Forelimb muscle (tissue), 1 donor: Measurements from ENCODE around the gene NECTIN1. TPM values are rescaled to one million over a fixed set of nuclear protein-coding genes. Genes with fewer than 3 reads are reported as not detected.

Experiments used
- DNase-seq: peaks from one replicate; pipeline ENCODE4 v3.0.0-alpha.2; 2013; ENCODE audit warnings: low read depth
- polyA plus RNA-seq: library from polyadenylated mRNA; unstranded; fragments of 120-200 nt; gene quantifications from one replicate; pipeline ENCODE4 v1.2.1, GENCODE V29; 2013; ENCODE audit not compliant: insufficient read length

NECTIN1 gene
- polyA plus RNA-seq, 1 donor = 20.0 TPM

DNA sequence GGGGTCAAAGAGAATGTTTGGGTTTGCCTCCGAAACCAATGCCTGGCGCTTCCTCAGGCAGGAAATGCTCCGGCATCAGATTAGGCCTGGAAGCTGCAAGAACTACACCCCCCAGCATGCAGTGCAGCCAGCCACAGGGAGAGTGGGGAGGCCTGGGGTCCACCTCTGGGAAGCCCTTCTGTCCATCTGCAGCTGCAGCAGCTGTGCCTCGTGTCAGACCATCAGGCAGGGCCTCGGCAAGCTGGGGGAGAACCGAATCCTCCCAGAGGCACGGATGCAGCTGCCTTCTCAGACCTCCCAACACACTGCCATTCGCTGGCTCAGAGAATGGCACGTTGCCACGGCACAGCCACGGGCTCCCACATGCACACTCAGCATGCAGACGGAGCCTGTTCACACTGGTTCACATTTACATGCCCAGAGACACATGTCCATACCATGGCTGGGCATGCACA, 57.4 kb downstream of the NECTIN1 start:
- peak; percentile 73 for DNase-seq

DNA sequence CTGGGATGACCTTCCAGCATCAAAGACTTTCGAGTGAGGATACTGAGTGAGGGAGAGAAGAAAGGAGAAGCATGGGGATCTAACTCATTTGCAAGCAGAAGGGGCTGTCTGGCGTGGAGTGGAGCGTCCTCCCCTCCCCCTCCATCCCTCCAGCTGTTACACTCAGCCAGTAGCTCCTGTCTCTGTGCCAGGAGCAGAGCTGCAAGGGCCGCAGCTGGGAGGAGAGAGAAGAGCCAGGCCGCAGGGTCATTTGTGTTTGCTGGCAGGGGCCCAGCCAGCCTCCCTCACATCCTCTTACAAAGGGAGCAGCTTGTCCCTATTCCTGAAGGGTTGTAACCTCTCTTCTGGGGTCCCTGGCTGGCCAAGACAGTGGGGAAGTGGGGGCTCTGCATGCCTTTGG, 57.9 kb downstream of the NECTIN1 start:
- DNase-seq = peak; percentile 84

DNA sequence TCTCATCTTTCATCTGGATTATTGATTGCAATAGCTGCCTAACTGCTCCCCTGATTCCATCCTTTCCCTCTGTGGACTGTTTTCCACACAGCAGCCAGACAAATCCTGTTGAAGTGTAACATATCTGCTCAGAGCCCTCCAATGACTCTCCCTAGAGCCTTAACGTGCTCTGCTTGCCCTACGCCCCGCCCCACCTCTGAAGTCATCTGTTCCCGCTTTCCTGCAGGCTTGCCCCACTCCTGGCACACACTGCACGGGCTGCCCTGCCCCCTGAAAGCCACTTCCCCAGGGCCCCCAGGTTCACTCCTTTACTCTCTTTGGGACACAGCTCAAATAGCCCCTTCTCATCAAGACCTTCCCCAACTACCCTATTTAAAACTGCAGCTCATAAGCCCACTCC, 59.5 kb downstream of the NECTIN1 start:
- DNase-seq = no peak

DNA sequence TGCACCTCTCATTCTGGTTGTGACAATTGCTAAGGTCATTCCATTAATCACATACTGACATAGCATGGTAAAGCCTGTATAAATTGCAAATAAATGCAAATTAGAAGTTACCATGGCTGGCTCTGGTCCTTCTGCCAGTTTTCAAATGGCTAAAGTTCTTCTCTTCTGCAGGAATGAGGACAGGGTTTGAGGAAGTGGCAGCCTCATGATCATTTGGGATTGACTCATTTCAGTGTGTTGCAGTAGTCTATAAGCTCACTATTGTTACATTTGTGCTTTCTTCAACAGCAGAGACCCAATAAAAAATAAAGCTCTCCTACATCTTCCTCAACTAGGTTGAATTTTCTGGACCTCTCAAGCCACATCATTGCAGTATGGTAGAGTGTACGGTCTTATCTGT, 60.3 kb downstream of the NECTIN1 start:
- no peak for DNase-seq

- no peak for DNase-seq
Measured at GRCh38 chr11:119666463-119667131, 62.4 kb downstream of the NECTIN1 start.

- DNase-seq = no peak
Measured at GRCh38 chr11:119666061-119666460, 62.9 kb downstream of the NECTIN1 start.

DNA sequence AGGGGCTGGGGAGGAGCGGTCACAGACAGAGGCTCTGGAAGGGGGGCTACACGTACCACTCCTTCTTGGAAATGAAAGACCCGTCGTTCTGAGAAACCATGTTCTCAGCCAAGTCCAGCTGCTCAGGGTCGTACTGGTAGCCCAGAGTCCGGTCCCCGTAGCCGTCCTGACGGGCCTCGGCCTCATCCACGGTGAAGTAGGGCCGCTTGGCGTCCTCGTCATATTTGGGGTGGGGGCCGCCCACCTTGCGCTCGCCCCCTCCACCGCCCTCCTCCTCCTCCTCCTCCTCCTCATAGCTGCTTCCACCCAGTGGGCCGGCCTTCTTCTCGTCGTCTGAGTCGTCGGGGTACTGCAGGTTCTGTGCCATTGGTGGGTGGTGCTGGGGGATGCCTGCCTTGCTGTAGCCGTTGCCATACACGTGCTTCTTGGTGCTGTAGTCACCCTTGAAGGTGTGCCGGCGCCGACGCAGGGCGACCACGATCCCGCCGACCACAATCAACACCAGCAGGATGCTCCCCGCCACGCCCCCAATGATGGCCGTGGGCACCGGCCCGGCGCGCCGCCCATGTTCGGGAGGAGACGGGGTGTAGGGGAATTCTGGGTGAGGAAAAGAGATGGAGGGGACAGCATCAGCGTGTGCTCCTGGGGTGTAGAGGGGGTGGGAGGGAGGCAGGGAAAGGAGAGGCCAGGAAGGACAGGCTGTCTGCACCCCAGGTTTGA, 64.1 kb downstream of the NECTIN1 start:
- DNase-seq = no peak

GRCh38 chr11:119664063-119664572, 64.9 kb downstream of the NECTIN1 start:
- no peak for DNase-seq

DNA sequence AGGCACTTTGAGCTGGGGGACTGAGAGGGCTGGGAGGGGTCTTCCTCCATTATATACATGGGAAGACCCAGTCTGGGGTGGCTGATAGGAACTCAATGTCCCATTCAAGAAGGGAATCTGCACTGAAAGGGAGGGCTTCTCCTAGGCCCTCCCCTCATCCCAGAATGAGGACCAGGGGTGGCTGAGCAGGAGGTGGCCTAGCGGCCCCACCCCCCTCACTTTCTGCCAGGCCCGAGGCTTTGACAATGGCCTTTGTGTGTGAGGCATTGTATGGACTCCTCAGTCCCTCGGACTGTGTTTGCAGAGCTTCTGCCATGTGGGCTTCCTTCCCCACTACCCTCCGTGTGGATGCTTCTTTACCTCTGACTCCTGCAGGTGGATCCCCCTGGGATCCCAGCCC, 65.7 kb downstream of the NECTIN1 start:
- DNase-seq = no peak

DNA sequence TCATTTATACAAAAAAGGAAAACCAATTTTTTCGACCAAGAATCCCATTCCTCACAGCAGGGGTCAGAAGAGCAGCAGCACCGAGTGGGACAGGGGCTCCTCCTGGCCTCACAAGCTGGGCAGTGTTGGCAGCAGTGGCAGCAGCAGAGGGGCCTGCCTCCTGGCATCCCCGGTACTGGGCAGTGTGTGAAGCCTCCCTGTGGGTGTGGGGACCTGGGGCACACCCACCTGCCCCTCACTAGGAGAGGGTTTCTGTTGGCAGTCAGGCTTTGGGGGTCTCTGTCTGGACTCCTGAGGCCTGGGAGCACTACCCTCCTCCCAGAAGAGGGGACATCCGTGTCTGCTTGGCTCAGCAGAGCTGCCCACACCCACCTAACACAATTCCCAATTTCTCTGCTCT, 67.8 kb downstream of the NECTIN1 start:
- no peak for DNase-seq

GRCh38 chr11:119659971-119660723, 68.9 kb downstream of the NECTIN1 start:
- DNase-seq = no peak

DNA sequence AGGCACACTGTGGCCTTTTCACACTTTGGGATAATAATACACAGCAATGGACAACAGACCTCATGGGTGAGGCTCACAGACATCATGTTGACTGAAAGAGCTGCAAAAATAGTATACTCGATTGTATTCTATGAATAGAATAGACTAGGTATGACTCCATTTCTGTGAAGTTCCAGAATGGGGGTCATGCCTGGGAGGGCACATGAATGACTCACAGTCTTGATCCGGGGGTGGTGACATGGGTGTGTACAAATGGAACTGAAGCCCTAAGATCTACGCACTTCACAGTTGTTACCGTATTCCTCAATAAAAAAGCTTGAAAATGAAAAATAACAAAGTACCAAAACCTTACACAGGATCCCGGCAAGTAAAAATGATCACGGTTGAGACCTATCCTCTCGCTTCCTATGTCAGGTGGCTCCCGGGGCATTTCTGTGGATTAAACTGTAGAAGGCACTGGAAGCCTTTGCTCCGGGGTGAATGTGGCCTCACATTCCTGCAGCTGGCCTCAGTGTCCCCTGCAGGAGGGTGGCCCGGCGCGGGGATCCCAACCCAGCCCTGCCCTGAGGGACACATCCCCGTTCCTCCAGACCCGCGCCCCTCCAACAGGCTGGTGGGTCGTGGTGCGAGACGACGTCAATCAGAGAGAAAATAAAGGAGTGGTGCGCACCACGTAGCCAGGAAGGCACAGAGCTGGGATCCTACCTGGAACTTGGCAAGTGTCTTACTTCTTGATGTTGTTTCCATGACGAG, 75.9 kb downstream of the NECTIN1 start:
- DNase-seq = no peak

- DNase-seq = no peak
Measured at GRCh38 chr11:119651802-119652584, 77.0 kb downstream of the NECTIN1 start.

DNA sequence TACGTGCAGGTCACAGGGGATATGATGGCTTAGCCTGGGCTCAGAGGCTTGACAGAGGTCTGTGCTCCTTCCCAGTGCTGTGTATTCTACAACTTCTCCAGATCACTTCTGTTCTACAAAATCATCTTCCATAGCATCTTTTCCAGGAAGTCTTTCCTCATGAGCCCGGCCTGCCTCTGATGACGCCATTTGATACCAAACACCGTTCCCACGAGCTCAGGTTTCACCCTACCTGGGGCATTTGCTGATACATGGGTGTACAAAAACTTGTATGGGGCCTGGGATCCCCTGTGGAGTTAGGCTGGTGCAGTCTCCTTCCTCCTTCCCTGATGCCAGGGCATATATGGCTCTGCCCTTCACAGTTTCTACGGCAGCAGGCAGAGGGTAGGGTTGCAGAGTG, 78.7 kb downstream of the NECTIN1 start:
- DNase-seq = no peak

- DNase-seq = no peak
Measured at GRCh38 chr11:119647254-119647653, 81.7 kb downstream of the NECTIN1 start.

DNA sequence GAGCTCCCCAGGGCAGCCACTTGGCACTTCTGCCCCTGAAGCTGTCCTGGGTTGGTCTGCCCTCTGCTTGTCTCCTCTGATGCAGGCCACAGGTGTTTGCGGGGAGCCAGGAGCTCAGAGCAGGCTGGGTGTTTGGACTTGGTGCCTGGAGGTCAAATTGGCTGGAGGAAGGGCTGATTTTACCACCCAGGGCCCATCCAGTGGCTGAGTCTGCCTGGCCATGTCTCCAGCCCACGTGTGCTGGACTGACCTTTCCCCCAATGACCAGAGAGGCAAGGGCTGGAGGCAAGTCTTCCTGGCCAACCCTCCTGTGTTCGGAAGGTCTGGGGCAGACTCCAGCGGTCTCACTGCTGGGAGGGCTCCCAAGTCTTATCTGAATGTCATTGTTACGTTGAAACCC, 84.0 kb downstream of the NECTIN1 start:
- no peak for DNase-seq

DNA sequence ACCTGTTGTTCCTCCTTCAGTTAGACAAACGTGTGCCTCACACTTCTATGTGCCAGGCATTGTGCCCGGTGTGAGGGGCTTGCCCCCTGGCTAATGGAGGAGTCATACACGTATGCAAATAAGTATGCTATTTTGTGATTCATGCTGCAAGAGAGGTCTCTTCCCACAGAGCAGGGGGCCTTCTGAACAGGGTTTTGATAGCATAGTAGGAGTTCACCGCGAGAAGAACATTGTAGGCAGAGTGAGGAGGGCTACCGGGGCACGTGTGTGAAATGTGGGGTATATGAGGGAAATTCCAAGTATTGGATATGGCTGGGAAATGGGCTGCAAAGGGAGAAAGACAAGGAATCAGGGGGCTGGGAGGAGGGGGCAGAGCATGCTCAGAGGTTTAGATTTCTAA, 84.5 kb downstream of the NECTIN1 start:
- DNase-seq = no peak

- no peak for DNase-seq
Measured at GRCh38 chr11:119643876-119644225, 85.1 kb downstream of the NECTIN1 start.

- DNase-seq = no peak
Measured at GRCh38 chr11:119643212-119643875, 85.7 kb downstream of the NECTIN1 start.

GRCh38 chr11:119641983-119642745, 86.8 kb downstream of the NECTIN1 start:
- no peak for DNase-seq
